ENCODE results near the gene B9D1. TPM values are rescaled to one million over a fixed set of nuclear protein-coding genes. Genes with fewer than 3 reads are reported as not detected.

The B9D1 gene
- total and polyA plus RNA-seq, 4 donors: 23.5 to 47.9 (median 26.0) TPM

GRCh38 chr17:19308398-19308797, 54.1 kb downstream of the B9D1 start:
- Histone ChIP-seq H3K36me3 (ENCODE audit: control insufficient read depth in 4 of 4, insufficient read depth in 4 of 4, low read length in 4 of 4) (peaks cover 0 to 28% (median 23%) of the 10 kb centered on the region in 4 donors), H3K4me3 (no peak overlapping the region), H3K27me3 (ENCODE audit: control insufficient read depth in 3 of 3, insufficient read depth in 3 of 3, low read length in 2 of 3) (no peaks in the 10 kb centered on the region), H3K9me3 (ENCODE audit: control insufficient read depth in 4 of 4, insufficient read depth in 3 of 4, low read length in 3 of 4) (no peaks in the 10 kb centered on the region), H3K9ac (ENCODE audit: insufficient read depth in 1 of 2, low read length in 2 of 2) (no peak overlapping the region), H3K27ac (ENCODE audit: low read depth in 1 of 2, low read length in 1 of 2) (no peak overlapping the region), H3K4me1 (ENCODE audit: control insufficient read depth in 5 of 5, insufficient read depth in 5 of 5, low read length in 5 of 5) (peaks cover 4 to 31% (median 7%) of the 10 kb centered on the region in 5 donors)
- ATAC-seq (ENCODE audit: insufficient read depth, low FRiP score) (no peak), DNase-seq (no peak)
- WGBS, 2 donors: 93 to 94% methylated on average over 8 of the region's 8 CpGs
- no peak for TF ChIP-seq CTCF (IDR thresholded peaks at IDR 0.05; ENCODE audit: control extremely low read depth, extremely low read depth)

- H3K9ac ChIP-seq (ENCODE audit: insufficient read depth in 1 of 2, low read length in 2 of 2): no peak overlapping the region
- H3K4me3 ChIP-seq: no peak overlapping the region
- peaks cover 4 to 36% (median 7%) of the 10 kb centered on the region in 5 donors for H3K4me1 ChIP-seq (ENCODE audit: control insufficient read depth in 5 of 5, insufficient read depth in 5 of 5, low read length in 5 of 5)
- H3K27ac ChIP-seq (ENCODE audit: low read depth in 1 of 2, low read length in 1 of 2): no peak overlapping the region
- DNase-seq: no peak
- 93 to 95% methylated on average over 10 of the region's 10 CpGs for WGBS, 2 donors
- H3K36me3 ChIP-seq (ENCODE audit: control insufficient read depth in 4 of 4, insufficient read depth in 4 of 4, low read length in 4 of 4): peaks cover 0 to 26% (median 15%) of the 10 kb centered on the region in 4 donors
- TF ChIP-seq CTCF (IDR thresholded peaks at IDR 0.05; ENCODE audit: control extremely low read depth, extremely low read depth): no peak
- no peaks in the 10 kb centered on the region for H3K9me3 ChIP-seq (ENCODE audit: control insufficient read depth in 4 of 4, insufficient read depth in 3 of 4, low read length in 3 of 4)
- H3K27me3 ChIP-seq (ENCODE audit: control insufficient read depth in 3 of 3, insufficient read depth in 3 of 3, low read length in 2 of 3): no peaks in the 10 kb centered on the region
- ATAC-seq (ENCODE audit: insufficient read depth, low FRiP score): no peak
Observed at GRCh38 chr17:19307521-19307920, 55.0 kb downstream of the B9D1 start.

GRCh38 chr17:19306160-19307111, 56.1 kb downstream of the B9D1 start:
- H3K36me3 ChIP-seq (ENCODE audit: control insufficient read depth in 4 of 4, insufficient read depth in 4 of 4, low read length in 4 of 4): peaks cover 0 to 16% (median 8%) of the 10 kb centered on the region in 4 donors
- H3K27me3 ChIP-seq (ENCODE audit: control insufficient read depth in 3 of 3, insufficient read depth in 3 of 3, low read length in 2 of 3): no peaks in the 10 kb centered on the region
- H3K27ac ChIP-seq (ENCODE audit: low read depth in 1 of 2, low read length in 1 of 2): peak overlapping the region in 1 of 2 donors; percentile 20
- no peak overlapping the region for H3K4me3 ChIP-seq
- H3K4me1 ChIP-seq (ENCODE audit: control insufficient read depth in 5 of 5, insufficient read depth in 5 of 5, low read length in 5 of 5): peaks cover 4 to 36% (median 7%) of the 10 kb centered on the region in 5 donors
- WGBS, 2 donors: 23 to 40% methylated on average over 10 of the region's 10 CpGs
- H3K9me3 ChIP-seq (ENCODE audit: control insufficient read depth in 4 of 4, insufficient read depth in 3 of 4, low read length in 3 of 4): no peaks in the 10 kb centered on the region
- DNase-seq (peak in 2 of 3 donors; percentile 37 to 45), ATAC-seq (ENCODE audit: insufficient read depth, low FRiP score) (no peak)
- no peak overlapping the region for H3K9ac ChIP-seq (ENCODE audit: insufficient read depth in 1 of 2, low read length in 2 of 2)
- TF ChIP-seq CTCF (IDR thresholded peaks at IDR 0.05; ENCODE audit: control extremely low read depth, extremely low read depth): no peak
